22Rv1 (cell line): Measurements from ENCODE around the gene SFXN2.
A peak's percentile ranks its signal among the peaks of the same experiment; 100 is the strongest.
"Not testable (repeated sequence)": the region's sequence is repeated elsewhere in the genome, so short reads cannot be mapped to it uniquely, and the experiment has no call there.

Source experiments
- H3K27ac ChIP-seq: fragments of 450-650 bp; 2 replicates; pipeline ENCODE4 v1.5.1; 2017
- CTCF ChIP-seq: fragments of 450-650 bp; IDR thresholded peaks from 2 replicates; pipeline ENCODE4 v1.5.1; 2017; ENCODE audit warnings: mild to moderate bottlenecking
- ZFX ChIP-seq: fragments of 450-650 bp; IDR thresholded peaks from 2 replicates; pipeline ENCODE4 v1.6.1; 2017; ENCODE audit warnings: antibody characterized with exemption, borderline replicate concordance

Gene SFXN2

GRCh38 chr10:102713539-102713813, 960 bp upstream of the SFXN2 start:
- peak overlapping the region; percentile 42 for H3K27ac ChIP-seq

GRCh38 chr10:102713814-102714620, 419 bp upstream of the SFXN2 start, which contains the start of gene ARL3:
TSS of gene ARL3 (minus strand) at chr10:102714397. CDS start at chr10:102714275, 122 bp downstream.
- peak within 1 kb of the TSS; percentile 67 for H3K27ac ChIP-seq
- peak; percentile 35 for TF ChIP-seq CTCF
- no peak for TF ChIP-seq ZFX

More at GRCh38 chr10:102713539-102713813, 960 bp upstream of the SFXN2 start:
- TF ChIP-seq CTCF: no peak
- TF ChIP-seq ZFX: no peak

- no peak overlapping the region for H3K27ac ChIP-seq
- no peak for TF ChIP-seq CTCF
- no peak for TF ChIP-seq ZFX
Measured at GRCh38 chr10:102715880-102716279, 1.4 kb downstream of the SFXN2 start.

- not testable (repeated sequence) for H3K27ac ChIP-seq
Measured at GRCh38 chr10:102716900-102717565, 2.6 kb downstream of the SFXN2 start.

- H3K27ac ChIP-seq: no peak overlapping the region
- TF ChIP-seq CTCF (no peak), ZFX (no peak)
Measured at GRCh38 chr10:102718220-102718619, 3.8 kb downstream of the SFXN2 start.

DNA sequence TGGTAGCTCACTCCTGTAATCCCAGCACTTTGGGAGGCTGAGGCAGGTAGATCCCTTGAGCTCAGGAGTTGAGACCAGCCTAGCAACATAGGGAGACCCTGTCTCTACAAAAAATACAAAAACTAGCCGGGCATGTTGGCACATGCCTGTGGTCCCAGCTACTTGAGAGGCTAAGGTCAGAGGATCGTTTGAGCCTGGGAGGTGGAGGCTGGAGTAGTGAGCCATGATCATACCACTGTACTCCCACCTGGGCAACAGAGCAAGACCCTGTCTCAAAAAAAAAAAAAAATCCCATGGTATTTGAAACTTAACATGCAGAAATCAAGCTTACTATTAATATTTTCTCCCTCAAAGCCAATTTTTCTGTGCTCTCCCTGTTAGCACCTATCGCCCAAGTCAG, 5.9 kb downstream of the SFXN2 start:
- no peak for TF ChIP-seq ZFX
- TF ChIP-seq CTCF: no peak
- H3K27ac ChIP-seq: no peak overlapping the region

- no peak overlapping the region for H3K27ac ChIP-seq
- TF ChIP-seq CTCF: no peak
- no peak for TF ChIP-seq ZFX
Measured at GRCh38 chr10:102720775-102721301, 6.4 kb downstream of the SFXN2 start.
